H4 (cell line): ENCODE results near the gene TNS4. TPM values are rescaled to one million over a fixed set of nuclear protein-coding genes. Genes with fewer than 3 reads are reported as not detected.

Experiments used
- DNase-seq: peaks from one replicate; pipeline ENCODE4 v3.0.0-alpha.2; 2015; ENCODE audit warnings: low spot score
- total RNA-seq: library from RNA; depleted of rRNA; stranded (reverse); fragments of >200 nt; shearing (Covaris generic); gene quantifications from 2 replicates; pipeline ENCODE4 v1.2.3, GENCODE V29; 2014; rRNA removed

The TNS4 gene
- total RNA-seq, 1 experiment from 2014 or later: not detected

DNA sequence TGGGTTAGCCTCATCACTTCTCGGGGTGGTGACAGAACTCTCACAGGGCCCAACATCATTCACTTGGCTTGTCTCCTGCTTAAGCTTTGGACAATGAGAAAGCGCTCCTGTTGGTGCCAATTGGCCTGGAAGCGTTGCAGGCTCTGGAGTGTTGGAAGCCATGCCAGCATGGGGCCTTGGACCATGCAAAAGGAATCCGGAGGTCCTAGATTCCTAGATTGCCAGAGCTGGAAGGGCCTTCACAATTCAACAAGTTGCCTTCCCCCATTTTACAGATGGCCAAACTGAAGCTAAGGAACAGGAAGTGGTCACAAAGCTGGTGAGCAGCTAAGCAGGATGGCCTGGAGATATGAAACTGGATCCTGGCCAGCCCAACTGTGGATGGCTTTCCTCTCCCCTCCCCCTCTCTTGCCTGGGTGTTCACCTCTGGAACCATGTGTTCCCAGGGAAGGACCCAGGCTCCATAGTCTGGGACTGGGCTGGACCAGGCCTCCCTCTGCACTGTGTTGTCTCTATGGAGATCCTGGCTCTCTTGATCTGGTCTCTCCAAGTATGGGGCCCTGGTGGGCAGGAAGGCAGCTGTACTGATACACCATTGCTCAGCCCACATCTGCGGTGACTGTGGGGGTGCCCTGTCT, 64.2 kb downstream of the TNS4 start:
- peak; percentile 45 for DNase-seq

DNA sequence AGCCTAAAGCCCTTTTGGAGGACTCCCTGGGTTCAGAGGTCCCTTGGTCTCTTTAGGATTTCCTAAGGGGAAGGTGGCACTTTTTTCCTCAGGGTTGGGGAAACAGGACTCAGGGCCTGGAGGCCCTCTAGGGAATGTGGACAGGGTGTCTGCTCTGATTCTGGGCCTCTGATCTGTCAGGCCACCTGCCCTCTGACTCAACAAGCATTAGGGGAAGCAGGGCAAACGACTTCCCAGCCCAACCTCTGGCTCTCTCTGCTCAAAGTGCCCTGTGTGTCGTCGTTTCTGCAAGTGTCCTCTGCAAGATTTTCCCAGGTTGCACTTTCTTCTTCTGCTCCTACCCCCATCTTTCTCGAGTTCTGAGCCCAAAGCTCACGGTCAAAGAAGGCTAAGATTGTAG, 64.8 kb downstream of the TNS4 start:
- DNase-seq: no peak

DNA sequence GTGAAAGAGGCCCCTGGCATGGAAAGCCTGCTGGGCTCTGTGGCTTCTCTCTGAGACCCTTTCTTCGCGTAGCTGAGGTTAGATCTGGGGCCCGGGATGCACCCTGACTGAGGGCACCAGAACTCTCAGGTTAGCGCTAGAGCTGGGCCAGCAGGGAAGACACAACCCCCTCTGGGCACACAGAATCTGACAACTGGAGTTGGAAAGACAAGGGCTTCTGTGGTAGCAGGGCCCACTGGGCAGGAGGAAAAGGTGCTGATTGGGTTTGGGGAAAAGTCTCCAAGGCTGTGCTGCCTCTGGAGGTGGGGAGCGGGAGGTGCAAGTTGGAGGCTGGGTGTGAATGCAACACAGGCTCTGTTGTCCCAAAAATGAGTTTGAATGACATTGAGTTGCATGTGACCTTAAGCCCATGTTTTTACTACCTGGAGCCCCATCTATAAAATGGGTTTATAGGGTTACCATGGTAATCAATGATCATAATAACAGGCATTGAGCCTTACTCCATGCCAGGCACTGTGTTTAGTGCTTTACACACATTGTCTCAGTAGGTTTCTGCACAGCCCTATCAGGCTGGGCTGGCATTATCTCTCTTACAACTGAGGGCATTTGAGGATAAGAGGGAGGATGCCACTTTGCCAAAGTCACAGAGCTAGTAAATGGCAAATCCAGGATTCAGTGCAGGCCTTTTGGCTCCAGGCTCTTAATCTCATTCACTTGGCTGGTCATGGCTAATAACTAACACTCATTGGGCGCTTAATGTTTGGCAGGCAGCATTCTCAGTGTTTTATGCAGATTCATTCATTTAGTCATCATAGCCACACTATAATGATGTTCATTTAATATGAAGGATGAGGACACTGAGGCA, 67.6 kb downstream of the TNS4 start:
- DNase-seq: no peak

DNA sequence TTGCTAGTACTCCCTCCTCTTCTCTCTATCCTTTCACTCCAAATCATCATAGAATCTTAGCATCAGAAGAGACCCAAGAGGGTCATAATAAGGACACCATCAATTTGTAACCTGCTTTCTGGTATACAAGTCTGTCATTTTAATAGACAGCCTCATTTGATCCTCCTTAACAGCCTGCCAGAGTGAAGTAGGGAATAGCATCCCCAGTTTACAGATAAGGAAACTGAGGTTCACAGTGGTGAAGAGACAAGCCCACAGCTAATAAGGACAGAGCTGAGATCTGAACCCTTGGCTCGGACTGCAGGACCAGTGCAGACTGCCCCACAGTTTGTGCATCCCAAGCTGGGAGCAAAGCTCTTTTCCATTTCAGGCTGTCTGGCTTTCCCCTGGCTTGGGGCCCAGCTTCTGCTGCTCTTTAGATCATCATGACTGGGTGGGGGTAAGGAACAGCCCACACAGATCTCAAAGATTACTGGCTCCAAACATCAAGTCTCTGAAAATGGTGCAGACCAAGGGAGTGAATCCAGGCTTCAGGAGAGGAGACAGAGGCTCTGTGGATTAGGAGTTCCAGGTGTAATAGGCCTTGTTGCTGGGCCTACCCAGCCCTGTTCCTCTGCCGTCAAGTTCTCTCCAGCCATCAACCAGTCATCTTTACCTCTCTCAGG, 68.4 kb downstream of the TNS4 start:
- no peak for DNase-seq

DNA sequence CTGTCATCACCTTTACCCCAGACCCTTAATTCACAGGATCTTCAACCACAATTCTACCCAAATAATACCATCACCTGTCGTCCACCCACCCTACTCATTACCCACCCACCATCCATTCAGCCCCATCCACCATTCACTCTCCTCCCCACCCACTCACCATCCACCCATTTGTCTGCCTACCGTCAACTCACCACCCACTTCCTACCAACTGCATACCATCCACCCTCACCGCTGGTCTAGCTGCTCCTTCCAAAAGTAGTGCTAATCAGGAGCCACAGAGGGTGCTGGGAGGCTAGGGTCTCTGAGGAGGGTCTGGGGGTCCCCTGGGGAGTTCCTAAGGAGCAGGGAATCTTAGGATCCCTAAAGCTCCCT, 70.2 kb downstream of the TNS4 start:
- no peak for DNase-seq

DNA sequence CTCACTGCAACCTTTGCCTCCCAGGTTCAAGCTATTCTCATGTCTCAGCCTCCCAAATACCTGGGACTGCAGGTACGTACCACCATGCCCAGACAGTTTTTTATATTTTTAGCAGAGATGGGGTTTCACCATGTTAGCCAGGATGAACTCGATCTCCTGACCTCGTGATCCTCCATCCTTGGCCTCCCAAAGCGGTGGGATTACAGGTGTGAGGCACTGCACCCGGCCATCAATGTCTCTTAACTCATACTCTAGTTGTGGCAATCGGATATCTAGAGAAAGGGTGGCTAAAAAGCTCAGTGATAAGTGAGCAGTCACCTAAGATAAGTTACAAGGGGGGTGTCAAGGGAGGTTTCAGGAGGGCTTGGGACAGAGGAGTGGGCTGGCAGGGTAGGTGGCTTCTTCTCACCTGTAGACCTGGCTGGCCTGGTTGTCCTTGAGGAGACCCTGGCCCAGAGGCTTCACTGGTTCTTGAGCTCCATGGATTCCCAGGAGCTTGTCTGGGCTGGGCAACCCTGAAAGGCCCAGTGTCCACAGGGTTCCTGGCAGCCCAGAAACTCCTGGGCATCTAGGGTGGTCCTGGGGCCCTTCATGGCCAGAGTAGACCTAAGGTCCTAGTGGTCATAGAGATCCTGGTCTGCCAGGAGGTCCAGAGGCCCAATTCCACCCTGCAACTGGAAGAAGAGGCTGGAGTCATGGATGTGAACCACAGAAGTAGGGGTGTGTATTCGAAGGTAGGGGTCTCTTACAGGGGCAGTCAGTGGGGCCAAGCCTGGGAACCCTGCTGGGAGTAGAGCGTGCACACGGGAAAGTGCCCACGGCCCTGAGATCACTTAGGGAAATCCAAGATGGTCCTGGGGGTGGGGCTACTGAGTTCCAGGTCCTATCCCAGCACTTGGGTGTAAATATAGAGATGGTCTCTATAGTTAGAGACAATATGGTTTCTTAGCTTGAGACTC, 70.9 kb downstream of the TNS4 start:
- no peak for DNase-seq

DNA sequence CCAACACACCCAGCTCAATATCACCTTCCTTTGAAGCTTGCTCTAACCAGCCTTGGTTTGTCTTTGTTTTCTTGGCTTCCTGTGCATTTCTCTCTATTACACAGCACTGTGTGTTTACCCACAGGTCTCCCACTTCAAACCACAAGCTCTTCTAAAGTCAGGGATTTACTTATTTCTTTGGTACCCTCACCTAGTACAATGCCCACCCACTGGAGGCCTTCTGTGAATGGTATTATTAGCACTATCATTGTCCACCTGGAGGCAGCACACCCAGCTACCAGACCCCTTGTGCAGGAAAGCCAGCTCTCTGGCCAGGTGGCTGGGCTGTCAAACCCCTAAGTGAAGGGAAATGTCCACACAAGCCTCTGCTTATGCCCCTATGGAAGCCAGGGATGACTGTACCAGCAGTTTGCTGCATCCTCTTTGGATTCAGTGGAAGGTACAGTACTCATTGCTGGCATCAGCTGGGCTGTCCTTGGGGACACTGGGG, 74.4 kb downstream of the TNS4 start:
- DNase-seq: no peak

Other genes with a start within 250 kb of the TNS4 start
- gene CDC6, start 213.7 kb downstream of the TNS4 start, total RNA-seq: 48.0 and 62.5 TPM in 2 replicates
- 17.7 and 19.7 TPM in 2 replicates for gene RARA, start 192.4 kb downstream of the TNS4 start, total RNA-seq
- gene GJD3, start 136.9 kb downstream of the TNS4 start, total RNA-seq: not detected in 2 replicates
- 194 and 219 TPM in 2 replicates for gene TOP2A, start 83.7 kb downstream of the TNS4 start, total RNA-seq
- gene IGFBP4, start 58.2 kb downstream of the TNS4 start, total RNA-seq: 6.2 and 7.2 TPM in 2 replicates
- gene CCR7, start 63.8 kb upstream of the TNS4 start, total RNA-seq: not detected in 2 replicates
- 68.5 and 92.5 TPM in 2 replicates for gene SMARCE1, start 146.2 kb upstream of the TNS4 start, total RNA-seq
- gene KRT222, start 163.6 kb upstream of the TNS4 start, total RNA-seq: 0.06 TPM in 1 of 2 replicates, not detected in the other
- not detected in 2 replicates for gene KRT24, start 202.1 kb upstream of the TNS4 start, total RNA-seq